ENCODE measurements around the gene IL31.
A peak's percentile ranks its signal among the peaks of the same experiment; 100 is the strongest.

The IL31 gene

DNA sequence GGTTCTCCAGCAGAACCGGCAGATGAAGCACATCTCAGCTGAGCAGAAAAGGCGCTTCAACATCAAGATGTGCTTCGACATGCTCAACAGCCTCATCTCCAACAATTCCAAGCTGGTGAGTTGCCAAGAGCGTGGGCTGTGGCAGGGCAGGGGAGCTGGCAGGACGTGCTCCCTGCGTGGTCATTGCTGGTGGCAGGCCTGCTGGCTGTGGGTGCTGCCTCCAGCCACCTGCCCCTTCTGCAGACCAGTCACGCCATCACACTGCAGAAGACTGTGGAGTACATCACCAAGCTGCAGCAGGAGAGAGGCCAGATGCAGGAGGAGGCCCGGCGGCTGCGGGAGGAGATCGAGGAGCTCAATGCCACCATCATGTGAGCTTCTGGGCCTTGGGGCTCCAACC, 35.8 kb downstream of the IL31 start:
- no peak overlapping the region for H3K4me3 Mint-ChIP-seq
- no peaks in the 10 kb centered on the region for H3K27me3 Mint-ChIP-seq
- DNase-seq = no peak
- H3K9me3 Mint-ChIP-seq = no peaks in the 10 kb centered on the region
- H3K4me1 Mint-ChIP-seq = no peaks in the 10 kb centered on the region
- H3K27ac Mint-ChIP-seq = peak overlapping the region; percentile 11
- H3K36me3 Mint-ChIP-seq = peaks cover 31% of the 10 kb centered on the region
- CTCF ChIA-PET = interaction anchor here (0.6 to 2.0 kb wide), 3 partner anchors 52 to 84 kb away, joined by 3 to 7 read pairs (median 3); no protein-coding TSS in a partner anchor

DNA sequence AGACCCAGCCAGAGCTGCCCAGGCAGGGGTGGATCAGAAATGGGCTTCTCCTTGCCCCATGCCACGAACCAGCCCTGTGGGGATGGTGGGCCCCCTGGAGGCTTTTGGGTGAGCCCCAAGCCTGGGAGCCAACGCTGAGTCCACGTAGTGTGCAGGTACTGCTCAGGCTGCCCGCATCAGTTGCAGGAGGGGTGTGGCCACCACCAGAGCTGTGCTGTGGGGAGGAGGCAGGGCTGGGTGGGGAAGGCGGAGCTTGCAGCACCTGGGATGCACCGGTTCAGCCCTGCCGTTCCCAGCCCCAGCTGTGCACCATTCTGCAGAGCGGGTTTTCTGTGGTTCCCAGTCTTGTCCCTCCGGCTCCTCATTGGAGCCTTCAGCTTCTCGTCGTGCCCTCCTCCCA, 36.3 kb downstream of the IL31 start:
- Mint-ChIP-seq H3K4me3 (no peak overlapping the region), H3K4me1 (no peaks in the 10 kb centered on the region), H3K36me3 (peaks cover 34% of the 10 kb centered on the region), H3K27me3 (no peaks in the 10 kb centered on the region), H3K27ac (no peak overlapping the region), H3K9me3 (no peaks in the 10 kb centered on the region)
- CTCF ChIA-PET = interaction anchor here (0.6 to 2.0 kb wide), 2 partner anchors 53 to 83 kb away, joined by 3 to 7 read pairs; no protein-coding TSS in a partner anchor
- no peak for DNase-seq

DNA sequence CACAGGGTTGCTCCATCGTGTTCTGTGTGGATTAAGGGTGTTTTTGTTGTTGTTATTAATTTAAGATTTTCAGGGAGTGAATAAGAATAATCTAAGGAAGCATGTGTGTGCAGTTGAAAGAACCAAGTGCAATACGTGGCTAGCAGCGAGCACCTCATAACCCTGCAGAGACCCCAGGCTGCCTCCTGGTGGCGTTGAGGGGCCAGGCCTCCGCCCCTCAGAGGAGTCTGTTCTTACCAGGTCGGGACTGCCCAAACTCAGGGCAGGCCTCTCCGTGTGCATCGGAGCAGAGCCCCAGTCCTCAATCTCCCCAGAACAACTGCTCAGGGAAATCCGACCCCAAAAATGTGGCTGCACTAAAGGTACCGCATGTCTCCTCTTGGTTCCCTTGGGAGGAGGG, 36.8 kb downstream of the IL31 start:
- Mint-ChIP-seq H3K27ac (no peak overlapping the region), H3K27me3 (no peaks in the 10 kb centered on the region), H3K4me1 (no peaks in the 10 kb centered on the region), H3K4me3 (no peak overlapping the region), H3K9me3 (no peaks in the 10 kb centered on the region), H3K36me3 (peaks cover 33% of the 10 kb centered on the region)
- DNase-seq = no peak
- CTCF ChIA-PET = interaction anchor here (2.0 kb wide), 1 partner anchor 83 kb away, joined by 7 read pairs; no protein-coding TSS in a partner anchor

DNA sequence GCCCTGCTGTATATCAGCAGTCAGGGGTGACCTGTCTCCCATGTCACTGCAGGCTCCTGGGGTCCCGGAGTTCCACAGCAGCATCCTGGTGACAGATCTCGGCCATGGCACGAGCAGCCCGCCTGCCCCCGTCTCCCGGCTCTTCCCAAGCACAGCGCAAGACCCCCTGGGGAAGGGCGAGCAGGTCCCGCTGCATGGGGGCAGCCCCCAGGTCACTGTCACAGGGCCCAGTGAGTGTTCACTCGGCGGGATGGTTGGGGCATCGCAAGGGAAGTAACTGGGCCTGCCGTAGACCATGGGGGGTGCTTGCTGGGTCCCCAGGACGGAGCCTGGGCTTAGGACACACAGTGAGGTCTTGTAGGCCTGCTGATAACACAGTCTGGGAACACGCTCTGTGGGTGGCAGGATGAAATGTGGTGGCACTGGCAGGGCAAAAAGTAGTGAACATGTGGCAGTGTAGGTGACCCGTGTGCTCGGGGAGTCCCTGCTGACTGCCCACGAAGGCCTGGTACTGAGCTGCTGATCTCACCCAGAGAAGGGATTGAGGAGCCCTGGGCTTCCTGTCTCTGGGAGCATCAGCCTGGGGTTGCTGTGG, 38.5 kb downstream of the IL31 start:
- no peak for DNase-seq
- no peaks in the 10 kb centered on the region for H3K4me1 Mint-ChIP-seq
- H3K9me3 Mint-ChIP-seq = no peaks in the 10 kb centered on the region
- CTCF ChIA-PET = interaction anchor here (1.0 kb wide), 1 partner anchor 55 kb away, joined by 3 read pairs; no protein-coding TSS in a partner anchor
- H3K4me3 Mint-ChIP-seq = no peak overlapping the region
- no peak overlapping the region for H3K27ac Mint-ChIP-seq
- H3K27me3 Mint-ChIP-seq = no peaks in the 10 kb centered on the region
- peaks cover 30% of the 10 kb centered on the region for H3K36me3 Mint-ChIP-seq

DNA sequence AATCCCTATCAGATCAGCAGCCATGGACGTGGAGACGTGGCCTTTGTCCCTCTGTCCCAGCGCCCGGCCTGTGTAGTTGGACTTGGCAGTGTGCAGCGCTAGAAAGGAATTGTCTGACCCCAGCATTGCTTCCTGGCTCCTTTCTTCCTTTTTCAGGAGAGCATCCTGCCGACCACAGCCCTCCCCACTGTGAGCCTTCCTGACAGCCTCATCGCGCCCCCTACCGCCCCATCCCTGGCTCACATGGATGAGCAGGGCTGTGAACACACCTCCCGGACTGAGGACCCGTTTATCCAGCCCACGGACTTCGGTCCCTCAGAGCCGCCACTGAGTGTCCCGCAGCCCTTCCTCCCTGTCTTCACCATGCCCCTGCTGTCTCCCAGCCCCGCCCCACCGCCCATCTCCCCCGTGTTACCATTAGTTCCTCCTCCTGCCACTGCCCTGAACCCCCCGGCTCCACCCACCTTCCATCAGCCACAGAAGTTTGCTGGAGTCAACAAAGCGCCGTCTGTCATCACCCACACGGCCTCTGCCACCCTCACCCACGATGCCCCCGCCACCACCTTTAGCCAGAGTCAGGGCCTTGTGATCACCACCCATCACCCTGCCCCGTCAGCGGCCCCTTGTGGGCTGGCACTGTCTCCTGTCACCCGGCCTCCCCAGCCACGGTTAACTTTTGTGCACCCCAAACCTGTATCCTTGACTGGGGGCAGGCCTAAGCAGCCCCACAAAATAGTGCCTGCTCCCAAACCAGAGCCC, 40.6 kb downstream of the IL31 start:
- H3K36me3 Mint-ChIP-seq = peaks cover 37% of the 10 kb centered on the region
- no peak for DNase-seq
- CTCF ChIA-PET = interaction anchor here (1.6 to 3.3 kb wide), 3 partner anchors 10 to 79 kb away, joined by 5 to 13 read pairs (median 8); no protein-coding TSS in a partner anchor

DNA sequence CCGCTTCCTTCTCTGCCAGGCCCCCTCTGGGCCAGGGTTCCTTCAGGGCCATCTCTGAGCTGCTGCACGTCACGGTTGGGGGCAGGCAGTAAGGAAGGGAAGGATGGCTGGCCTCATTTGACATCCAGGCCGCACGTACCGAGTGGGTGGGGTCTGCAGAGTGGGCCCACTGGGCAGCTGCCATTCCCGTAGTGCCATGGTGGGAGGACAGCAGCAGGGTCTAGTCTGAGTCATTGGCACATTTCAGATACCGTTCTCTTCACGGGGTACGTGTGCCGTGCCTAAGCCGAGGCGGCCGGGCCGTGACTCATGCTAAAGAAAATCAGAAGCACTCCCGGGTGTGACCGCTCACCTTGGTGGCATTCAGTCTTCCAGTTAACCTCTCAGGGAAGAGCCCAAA, 43.9 kb downstream of the IL31 start:
- Mint-ChIP-seq H3K36me3 (peaks cover 38% of the 10 kb centered on the region), H3K9me3 (no peaks in the 10 kb centered on the region), H3K4me1 (peaks cover 3% of the 10 kb centered on the region), H3K27ac (no peak overlapping the region), H3K27me3 (no peaks in the 10 kb centered on the region), H3K4me3 (no peak overlapping the region)
- CTCF ChIA-PET = interaction anchor here (0.9 to 3.3 kb wide), 4 partner anchors 7 to 75 kb away, joined by 6 to 20 read pairs (median 12); no protein-coding TSS in a partner anchor
- DNase-seq = no peak

More for the DNA sequence above, 40.6 kb downstream of the IL31 start:
- Mint-ChIP-seq H3K27ac (no peak overlapping the region), H3K4me3 (no peak overlapping the region), H3K4me1 (no peaks in the 10 kb centered on the region), H3K27me3 (no peaks in the 10 kb centered on the region), H3K9me3 (no peaks in the 10 kb centered on the region)

DNA sequence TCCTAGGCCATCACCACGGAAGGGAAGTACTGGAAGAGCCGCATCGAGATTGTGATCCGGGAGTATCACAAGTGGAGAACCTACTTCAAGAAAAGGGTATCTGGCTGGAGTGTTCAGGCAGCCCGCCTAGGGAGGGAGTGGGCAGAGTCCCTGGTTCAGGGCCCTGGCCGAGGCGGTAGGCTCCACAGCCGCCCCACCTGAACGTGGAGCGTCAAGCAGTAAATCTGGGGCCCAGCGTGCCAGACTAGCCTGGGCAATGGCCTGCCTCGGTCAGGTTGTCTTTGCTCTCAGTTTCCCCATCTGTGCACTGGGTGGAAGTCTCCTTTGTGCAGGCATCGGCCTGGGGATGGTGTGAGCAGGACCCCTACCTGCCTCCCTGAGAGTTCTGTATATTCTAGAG, 44.9 kb downstream of the IL31 start:
- H3K27me3 Mint-ChIP-seq = no peaks in the 10 kb centered on the region
- peak overlapping the region; percentile 33 for H3K27ac Mint-ChIP-seq
- peaks cover 35% of the 10 kb centered on the region for H3K36me3 Mint-ChIP-seq
- H3K9me3 Mint-ChIP-seq = no peaks in the 10 kb centered on the region
- H3K4me1 Mint-ChIP-seq = peaks cover 3% of the 10 kb centered on the region
- CTCF ChIA-PET = interaction anchor here (0.9 to 3.3 kb wide), 3 partner anchors 62 to 123 kb away, joined by 3 to 20 read pairs (median 4); no protein-coding TSS in a partner anchor
- no peak for DNase-seq
- no peak overlapping the region for H3K4me3 Mint-ChIP-seq

DNA sequence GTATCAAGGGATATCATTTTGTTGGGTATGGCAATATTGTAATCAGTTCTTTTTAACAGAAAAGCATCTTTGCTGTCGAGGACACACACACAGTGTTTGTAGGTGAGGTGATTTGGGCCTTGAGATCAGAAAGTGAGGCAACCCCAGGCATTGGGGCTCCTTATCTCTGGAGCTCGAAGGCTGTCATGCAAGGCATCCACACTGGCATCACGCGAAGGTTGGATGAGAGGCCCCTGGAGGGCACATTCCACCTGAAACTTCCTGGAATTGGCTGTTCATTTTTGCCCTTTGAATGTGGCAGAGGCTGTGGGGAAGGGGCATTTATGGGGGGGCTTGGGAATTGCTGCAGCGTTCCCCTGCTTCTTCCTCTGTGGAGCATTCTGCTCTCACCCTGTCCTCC, 45.5 kb downstream of the IL31 start:
- H3K4me3 Mint-ChIP-seq = no peak overlapping the region
- CTCF ChIA-PET = interaction anchor here (0.6 to 3.3 kb wide), 4 partner anchors 62 to 122 kb away, joined by 3 to 20 read pairs (median 4); no protein-coding TSS in a partner anchor
- H3K9me3 Mint-ChIP-seq = no peaks in the 10 kb centered on the region
- H3K4me1 Mint-ChIP-seq = peaks cover 6% of the 10 kb centered on the region
- peaks cover 28% of the 10 kb centered on the region for H3K36me3 Mint-ChIP-seq
- H3K27ac Mint-ChIP-seq = no peak overlapping the region
- DNase-seq = no peak
- H3K27me3 Mint-ChIP-seq = no peaks in the 10 kb centered on the region

DNA sequence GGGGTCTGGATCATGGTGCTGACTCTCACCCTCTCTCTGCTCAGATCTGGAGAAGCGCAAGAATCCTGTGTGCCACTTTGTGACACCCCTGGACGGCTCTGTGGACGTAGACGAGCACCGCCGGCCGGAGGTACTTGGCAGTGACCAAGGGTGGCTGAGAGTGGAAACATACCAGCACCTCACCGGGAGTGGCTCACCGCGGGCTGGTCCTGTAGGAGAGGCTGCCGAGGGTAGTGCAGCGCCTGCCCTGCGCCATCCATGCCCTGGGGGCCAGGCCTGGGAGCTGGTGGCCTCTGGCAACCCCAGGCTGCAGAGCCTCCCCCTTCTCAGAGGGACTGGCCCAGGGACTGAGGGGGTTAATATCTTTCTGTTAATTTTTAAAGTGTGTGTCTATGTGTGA, 46.2 kb downstream of the IL31 start:
- no peak overlapping the region for H3K4me3 Mint-ChIP-seq
- H3K9me3 Mint-ChIP-seq = no peaks in the 10 kb centered on the region
- peaks cover 13% of the 10 kb centered on the region for H3K4me1 Mint-ChIP-seq
- peaks cover 22% of the 10 kb centered on the region for H3K36me3 Mint-ChIP-seq
- no peak overlapping the region for H3K27ac Mint-ChIP-seq
- CTCF ChIA-PET = interaction anchor here (1.5 kb wide), 2 partner anchors 73 to 121 kb away, joined by 3 to 4 read pairs; no protein-coding TSS in a partner anchor
- no peak for DNase-seq
- no peaks in the 10 kb centered on the region for H3K27me3 Mint-ChIP-seq

DNA sequence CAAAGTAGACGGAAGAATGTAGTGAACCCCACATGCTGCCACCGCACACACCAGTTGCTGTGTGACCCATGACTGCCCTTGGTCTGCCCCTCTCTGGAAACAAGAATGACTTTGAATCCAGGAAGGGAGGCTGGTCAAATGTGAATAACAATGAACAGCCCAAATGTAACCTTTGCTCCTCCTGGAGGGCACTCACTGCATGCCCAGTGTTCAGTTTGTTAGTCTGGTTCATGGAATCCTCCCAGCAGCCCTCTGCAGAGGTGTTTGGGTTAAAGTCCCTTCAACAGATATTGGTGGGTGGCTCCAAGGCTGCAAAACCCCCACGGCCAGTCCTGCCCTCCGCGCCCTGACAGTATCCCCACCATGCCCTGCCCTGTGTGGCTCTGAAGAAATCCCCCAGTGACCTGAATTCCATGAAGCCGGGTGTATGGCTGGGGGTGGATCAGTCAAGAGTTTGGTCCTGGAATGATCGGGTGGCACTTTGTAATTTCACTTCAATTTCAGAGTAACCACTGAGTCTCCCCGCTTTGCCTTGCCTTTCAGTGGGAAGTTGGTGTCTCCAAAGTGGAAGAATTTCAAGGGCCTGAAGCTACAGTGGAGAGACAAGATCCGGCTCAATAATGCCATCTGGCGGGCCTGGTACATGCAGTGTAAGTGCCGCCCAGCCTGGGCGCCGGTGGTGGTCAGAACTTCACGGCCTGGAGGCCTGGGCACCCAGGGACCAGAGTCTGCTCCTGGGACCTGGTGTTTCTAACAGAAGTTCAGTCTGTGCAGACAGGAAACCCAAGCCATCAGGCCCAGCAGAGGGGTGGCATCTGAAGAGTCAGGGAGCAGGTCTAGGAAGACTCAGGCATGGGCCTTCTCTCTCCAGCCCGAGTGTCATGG, 47.1 kb downstream of the IL31 start:
- no peak for DNase-seq
- H3K36me3 Mint-ChIP-seq = peaks cover 22% of the 10 kb centered on the region

DNA sequence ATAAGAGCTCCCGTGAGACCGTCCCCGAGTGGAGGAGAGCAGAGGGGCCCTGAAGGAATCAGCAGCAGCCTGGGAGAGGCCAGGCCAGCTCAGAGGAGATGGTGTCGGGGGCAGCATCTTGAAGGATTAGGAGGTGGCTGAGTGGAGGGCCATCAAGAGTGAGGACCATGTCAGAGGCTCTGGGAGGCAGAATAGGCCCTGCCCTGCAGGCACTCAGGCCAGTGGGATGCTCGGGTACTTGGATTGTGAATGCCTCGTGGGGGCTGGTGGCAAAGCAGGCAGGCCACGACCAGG, 47.7 kb downstream of the IL31 start:
- DNase-seq = no peak
- Mint-ChIP-seq H3K27ac (no peak overlapping the region), H3K27me3 (no peaks in the 10 kb centered on the region), H3K4me3 (no peak overlapping the region), H3K9me3 (no peaks in the 10 kb centered on the region), H3K4me1 (peaks cover 26% of the 10 kb centered on the region), H3K36me3 (peaks cover 25% of the 10 kb centered on the region)
- CTCF ChIA-PET = interaction anchor here (6.1 kb wide), 1 partner anchor 71 kb away, joined by 103 read pairs; no protein-coding TSS in a partner anchor

More for the DNA sequence above, 47.1 kb downstream of the IL31 start:
- no peak overlapping the region for H3K4me3 Mint-ChIP-seq
- H3K9me3 Mint-ChIP-seq = no peaks in the 10 kb centered on the region
- peaks cover 20% of the 10 kb centered on the region for H3K4me1 Mint-ChIP-seq
- H3K27ac Mint-ChIP-seq = no peak overlapping the region
- no peaks in the 10 kb centered on the region for H3K27me3 Mint-ChIP-seq
- CTCF ChIA-PET = interaction anchor here (1.5 to 6.1 kb wide), 2 partner anchors 72 kb away, joined by 4 to 103 read pairs; no protein-coding TSS in a partner anchor

DNA sequence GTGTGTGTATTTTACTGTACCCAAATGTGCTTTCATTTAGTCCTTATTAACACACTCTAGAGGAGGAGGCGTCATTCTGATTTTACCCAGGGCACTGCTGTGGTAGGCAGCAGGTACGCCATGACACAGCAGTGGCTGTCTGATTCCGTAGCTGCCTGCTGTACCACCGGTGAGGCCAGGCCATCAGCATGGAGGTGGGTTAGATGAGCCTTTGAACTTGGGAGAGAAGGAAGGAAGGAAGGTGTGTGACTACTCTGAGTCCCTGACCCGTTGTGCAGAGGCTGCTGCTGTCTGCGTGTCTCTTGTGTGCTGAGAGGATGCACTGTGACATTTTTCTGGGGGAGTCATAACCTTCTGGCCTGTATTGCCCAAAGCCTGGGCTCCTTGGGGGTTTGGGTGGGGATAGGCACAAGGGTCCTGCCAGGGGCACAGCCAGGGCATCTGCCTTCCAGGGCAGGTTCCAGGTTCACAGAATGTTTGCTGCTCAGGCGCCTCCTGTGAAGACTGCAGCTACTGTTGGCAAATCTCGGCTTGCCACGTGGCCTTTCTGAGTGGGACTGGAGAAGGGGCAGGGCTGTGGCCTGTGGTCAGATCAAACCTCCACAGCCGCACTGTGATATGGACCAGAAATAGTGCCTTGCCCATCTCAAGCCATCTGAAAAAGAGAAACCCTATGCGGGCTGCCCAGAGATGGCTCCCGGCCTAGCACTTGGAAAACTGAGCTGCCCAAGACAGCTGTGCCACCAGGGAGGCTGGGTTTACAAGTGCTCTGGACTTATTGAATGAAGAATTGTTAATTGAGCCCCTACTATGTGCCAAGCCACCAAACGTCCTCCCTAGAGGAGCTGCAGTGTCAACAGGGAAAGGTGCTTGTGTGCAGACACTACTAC, 48.3 kb downstream of the IL31 start:
- Mint-ChIP-seq H3K4me1 (peaks cover 30% of the 10 kb centered on the region), H3K36me3 (peaks cover 21% of the 10 kb centered on the region), H3K27ac (no peak overlapping the region), H3K27me3 (no peaks in the 10 kb centered on the region), H3K4me3 (no peak overlapping the region), H3K9me3 (no peaks in the 10 kb centered on the region)
- DNase-seq = no peak
- CTCF ChIA-PET = interaction anchor here (1.2 to 6.1 kb wide), 2 partner anchors 45 to 71 kb away, joined by 9 to 103 read pairs; no protein-coding TSS in a partner anchor

DNA sequence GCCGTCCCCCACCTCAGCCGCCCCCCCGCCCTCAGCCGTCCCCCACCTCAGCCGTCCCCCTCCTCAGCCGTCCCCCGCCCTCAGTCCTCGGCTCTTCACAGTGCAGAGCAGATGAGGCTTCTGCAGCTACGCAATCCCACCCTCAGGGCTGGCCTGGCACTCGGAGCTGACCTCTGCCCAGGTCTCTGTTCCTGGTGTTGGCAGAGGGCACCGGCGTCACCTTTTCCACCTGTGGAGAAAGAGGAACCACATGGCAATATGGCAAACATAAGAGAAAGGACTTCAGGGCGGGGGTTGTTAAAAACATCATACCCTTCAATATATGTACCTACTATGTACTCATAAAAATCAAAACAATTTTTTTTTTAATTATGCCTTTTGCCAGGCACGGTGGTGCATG, 49.7 kb downstream of the IL31 start:
- no peak for DNase-seq
- H3K27me3 Mint-ChIP-seq = no peaks in the 10 kb centered on the region
- CTCF ChIA-PET = interaction anchor here (1.2 to 6.1 kb wide), 11 partner anchors 7 to 76 kb away, joined by 3 to 103 read pairs (median 11); partner anchors contain the start of gene MLXIP
- H3K4me1 Mint-ChIP-seq = peaks cover 32% of the 10 kb centered on the region
- peaks cover 13% of the 10 kb centered on the region for H3K36me3 Mint-ChIP-seq
- H3K4me3 Mint-ChIP-seq = no peak overlapping the region
- H3K27ac Mint-ChIP-seq = no peak overlapping the region
- H3K9me3 Mint-ChIP-seq = no peaks in the 10 kb centered on the region
